Neuronal stem cell (in vitro differentiated cells): Measurements from ENCODE around the gene CD14.
A peak's percentile ranks its signal among the peaks of the same experiment; 100 is the strongest.
"Not testable (repeated sequence)": the region's sequence is repeated elsewhere in the genome, so short reads cannot be mapped to it uniquely, and the experiment has no call there.

Experiments
- DNase-seq: peaks from one replicate; pipeline ENCODE4 v3.0.0-alpha.2; 2013; ENCODE audit warnings: low spot score
- H2AFZ ChIP-seq: one replicate; pipeline ENCODE4 v1.6.1; 2013; ENCODE audit warnings: mild to moderate bottlenecking, low read length, inconsistent platforms
- H2AK5ac ChIP-seq: 2 replicates; pipeline ENCODE4 v1.6.1; 2013; ENCODE audit warnings: low read depth, mild to moderate bottlenecking, inconsistent platforms, low read length, moderate library complexity, mixed read lengths
- H2BK120ac ChIP-seq: 2 replicates; pipeline ENCODE4 v1.6.1; 2013; ENCODE audit warnings: low read depth, mild to moderate bottlenecking, inconsistent platforms, low read length, moderate library complexity, mixed read lengths
- H2BK12ac ChIP-seq: one replicate; pipeline ENCODE4 v1.6.1; 2013; ENCODE audit warnings: low read length, inconsistent platforms
- H2BK15ac ChIP-seq: 2 replicates; pipeline ENCODE4 v1.6.1; 2013; ENCODE audit warnings: mild to moderate bottlenecking, low read length, inconsistent platforms, mixed read lengths
- H2BK5ac ChIP-seq: one replicate; pipeline ENCODE4 v1.6.1; 2013; ENCODE audit warnings: inconsistent platforms, mild to moderate bottlenecking, low read length, moderate library complexity
- H3K14ac ChIP-seq: one replicate; pipeline ENCODE4 v1.6.1; 2013; ENCODE audit warnings: low read length, inconsistent platforms
- H3K18ac ChIP-seq: 2 replicates; pipeline ENCODE4 v1.6.1; 2013; ENCODE audit warnings: low read length, inconsistent platforms
- H3K23ac ChIP-seq: 2 replicates; pipeline ENCODE4 v1.6.1; 2013; ENCODE audit warnings: low read depth, mild to moderate bottlenecking, mixed read lengths, low read length, inconsistent platforms; ENCODE audit not compliant: poor library complexity
- H3K27ac ChIP-seq: replicated peaks from 3 replicates; pipeline ENCODE4 v1.5.1; 2013; ENCODE audit warnings: low read length, inconsistent platforms
- H3K27me3 ChIP-seq, 3 experiments: 2 replicates each; pipeline ENCODE4 v1.6.1; 2013; ENCODE audit warnings: low read length in 3 of 3, mild to moderate bottlenecking in 2 of 3, inconsistent platforms in 1 of 3, low read depth in 1 of 3, mixed read lengths in 1 of 3, moderate library complexity in 1 of 3; ENCODE audit not compliant: control insufficient read depth in 3 of 3, insufficient read depth in 3 of 3
- H3K36me3 ChIP-seq, 2 donors: replicated peaks in 1 of 2; 2 replicates each; pipeline ENCODE4 v1.6.1; 2013; ENCODE audit warnings: low read length in 2 of 2; ENCODE audit not compliant: control insufficient read depth in 2 of 2, insufficient read depth in 2 of 2
- H3K4ac ChIP-seq: 2 replicates; pipeline ENCODE4 v1.6.1; 2013; ENCODE audit warnings: inconsistent platforms, mild to moderate bottlenecking, low read length, moderate library complexity
- H3K4me1 ChIP-seq, 2 donors: 1 replicate in 1 of 2; 2 replicates in 1 of 2; pipeline ENCODE4 v1.6.1; 2013; ENCODE audit warnings: low read length in 2 of 2, low read depth in 1 of 2; ENCODE audit not compliant: control insufficient read depth in 2 of 2, insufficient read depth in 1 of 2
- H3K4me2 ChIP-seq: one replicate; pipeline ENCODE4 v1.6.1; 2013; ENCODE audit warnings: mild to moderate bottlenecking, low read length, inconsistent platforms; ENCODE audit not compliant: insufficient read depth, poor library complexity, severe bottlenecking
- H3K4me3 ChIP-seq, 2 donors: 2 replicates each; pipeline ENCODE4 v1.5.1; 2013; ENCODE audit warnings: low read length in 2 of 2, mild to moderate bottlenecking in 2 of 2, inconsistent platforms in 1 of 2, moderate library complexity in 1 of 2
- H3K79me1 ChIP-seq: one replicate; pipeline ENCODE4 v1.6.1; 2013; ENCODE audit warnings: low read depth, mild to moderate bottlenecking, inconsistent platforms, low read length, moderate library complexity
- H3K9ac ChIP-seq: one replicate; pipeline ENCODE4 v1.6.1; 2013; ENCODE audit warnings: mild to moderate bottlenecking, low read depth, low read length, inconsistent platforms; ENCODE audit not compliant: poor library complexity
- H3K9me3 ChIP-seq, 2 donors: replicated peaks in 1 of 2; 2 replicates each; pipeline versions ENCODE3 to v1.6.1; 2013; ENCODE audit warnings: low read length in 2 of 2, mild to moderate bottlenecking in 2 of 2, inconsistent platforms in 1 of 2, low read depth in 1 of 2, mixed read lengths in 1 of 2, moderate library complexity in 1 of 2; ENCODE audit not compliant: control insufficient read depth in 2 of 2, insufficient read depth in 1 of 2
- H4K8ac ChIP-seq: one replicate; pipeline ENCODE4 v1.6.1; 2013; ENCODE audit warnings: low read depth, mild to moderate bottlenecking, inconsistent platforms, low read length, moderate library complexity
- H4K91ac ChIP-seq: one replicate; pipeline ENCODE4 v1.6.1; 2013; ENCODE audit warnings: low read length, low read depth, mild to moderate bottlenecking, inconsistent platforms; ENCODE audit not compliant: poor library complexity
- WGBS, 2 donors: extraction: QIAGEN DNeasy Blood & Tissue Kit; methylation state at CpG; one replicate each; pipeline ENCODE4 v1.1.7; 2013; ENCODE audit warnings: missing lambda C conversion rate in 2 of 2, mixed read lengths in 1 of 2; ENCODE audit not compliant: insufficient read length in 2 of 2, insufficient replicate concordance in 1 of 2; ENCODE audit errors: extremely low coverage in 2 of 2; 5-methylcytosine and 5-hydroxymethylcytosine counted together

The CD14 gene

GRCh38 chr5:140594169-140594568, 38.8 kb downstream of the CD14 start:
- Histone ChIP-seq H3K27me3 (peaks cover 0 to 9% (median 0%) of the 10 kb centered on the region in 3 experiments), H2BK15ac (no peak overlapping the region), H3K18ac (no peak overlapping the region), H2BK120ac (no peak overlapping the region), H3K79me1 (no peaks in the 10 kb centered on the region), H3K36me3 (no peaks in the 10 kb centered on the region), H3K4me3 (peak overlapping the region in 1 of 2 donors; percentile 64), H4K8ac (no peak overlapping the region), H3K14ac (no peak overlapping the region), H3K4me1 (peaks cover 0 to 1% of the 10 kb centered on the region in 2 donors), H3K27ac (no peak overlapping the region), H3K4me2 (no peak overlapping the region), H3K9me3 (no peaks in the 10 kb centered on the region), H4K91ac (no peak overlapping the region), H3K23ac (no peak overlapping the region), H2BK5ac (no peak overlapping the region), H2AK5ac (peak overlapping the region; percentile 56), H3K4ac (no peak overlapping the region), H3K9ac (peak overlapping the region; percentile 3), H2AFZ (no peak overlapping the region), H2BK12ac (no peak overlapping the region)
- DNase-seq = no peak
- no CpG with 5 or more reads among the region's 6 CpGs for whole genome bisulfite sequencing, 2 donors

DNA sequence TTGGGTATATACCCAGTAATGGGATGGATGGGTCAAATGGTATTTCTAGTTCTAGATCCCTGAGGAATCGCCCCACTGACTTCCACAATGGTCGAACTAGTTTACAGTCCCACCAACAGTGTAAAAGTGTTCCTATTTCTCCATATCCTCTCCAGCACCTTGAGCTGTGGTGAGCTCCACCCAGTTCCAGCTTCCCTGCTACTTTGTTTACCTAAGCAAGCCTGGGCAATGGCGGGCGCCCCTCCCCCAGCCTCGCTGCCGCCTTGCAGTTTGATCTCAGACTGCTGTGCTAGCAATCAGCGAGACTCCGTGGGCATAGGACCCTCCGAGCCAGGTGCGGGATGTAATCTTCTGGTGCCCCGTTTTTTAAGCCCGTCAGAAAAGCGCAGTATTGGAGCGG, 39.9 kb downstream of the CD14 start:
- not testable (repeated sequence) for H3K27me3 ChIP-seq, H3K18ac ChIP-seq, H3K79me1 ChIP-seq, H4K91ac ChIP-seq, H4K8ac ChIP-seq, H2BK5ac ChIP-seq, H3K4ac ChIP-seq, H3K9me3 ChIP-seq, H3K14ac ChIP-seq, H3K27ac ChIP-seq, H2BK15ac ChIP-seq, DNase-seq, H3K4me1 ChIP-seq, H2BK12ac ChIP-seq, H3K23ac ChIP-seq, H2BK120ac ChIP-seq, H3K4me3 ChIP-seq, H2AK5ac ChIP-seq, H3K36me3 ChIP-seq, H3K9ac ChIP-seq, H2AFZ ChIP-seq, H3K4me2 ChIP-seq
- WGBS, 2 donors = no CpG with 5 or more reads among the region's 14 CpGs

DNA sequence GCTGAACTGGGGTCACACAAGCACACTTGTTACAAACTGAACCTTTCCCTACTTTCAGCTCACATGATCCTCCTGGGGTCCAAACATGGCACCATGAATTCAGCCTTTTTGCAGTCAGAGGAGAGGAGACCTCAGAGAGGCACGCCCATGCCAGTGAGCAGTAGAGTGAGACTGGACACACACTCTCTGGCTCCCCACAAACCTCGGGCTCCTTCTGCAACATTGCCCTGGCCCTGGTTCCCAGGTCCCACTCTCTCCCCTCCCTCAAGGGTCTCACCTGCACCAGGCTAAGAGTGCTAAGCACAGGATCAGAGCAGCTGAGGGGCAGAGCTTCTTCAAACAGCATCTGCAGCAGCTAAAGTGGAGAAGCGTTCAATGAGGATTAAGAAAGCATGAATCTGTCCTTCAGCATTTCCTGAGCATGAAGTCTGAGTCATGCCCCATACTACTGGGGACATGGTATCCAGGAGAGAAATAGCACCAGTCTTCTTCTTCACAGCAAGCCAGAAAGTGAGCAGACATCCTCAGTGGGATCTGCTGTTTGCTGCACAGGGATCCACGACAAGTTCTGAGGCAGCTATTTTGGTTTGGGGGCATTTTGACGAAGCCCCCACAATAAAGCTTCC, 41.1 kb downstream of the CD14 start:
- H3K4me1 ChIP-seq = peaks cover 0 to 1% of the 10 kb centered on the region in 2 donors
- no peak overlapping the region for H3K9ac ChIP-seq
- no peaks in the 10 kb centered on the region for H3K9me3 ChIP-seq
- H2BK15ac ChIP-seq = no peak overlapping the region
- no peak overlapping the region for H3K27ac ChIP-seq
- H2BK12ac ChIP-seq = no peak overlapping the region
- H3K4me2 ChIP-seq = no peak overlapping the region
- H3K4me3 ChIP-seq = no peak overlapping the region
- H2BK5ac ChIP-seq = no peak overlapping the region
- H4K91ac ChIP-seq = no peak overlapping the region
- WGBS, 2 donors = no CpG with 5 or more reads among the region's 5 CpGs
- no peak overlapping the region for H3K4ac ChIP-seq
- peaks cover 0 to 7% (median 0%) of the 10 kb centered on the region in 3 experiments for H3K27me3 ChIP-seq
- H3K23ac ChIP-seq = no peak overlapping the region
- H2AFZ ChIP-seq = peak overlapping the region; percentile 8
- H4K8ac ChIP-seq = no peak overlapping the region
- no peaks in the 10 kb centered on the region for H3K79me1 ChIP-seq
- H3K36me3 ChIP-seq = no peaks in the 10 kb centered on the region
- DNase-seq = no peak
- peak overlapping the region; percentile 35 for H3K18ac ChIP-seq
- no peak overlapping the region for H2AK5ac ChIP-seq
- peak overlapping the region; percentile 71 for H3K14ac ChIP-seq
- H2BK120ac ChIP-seq = no peak overlapping the region

GRCh38 chr5:140590861-140591260, 42.1 kb downstream of the CD14 start:
- Histone ChIP-seq H3K4ac (no peak overlapping the region), H2AFZ (no peak overlapping the region), H3K79me1 (no peaks in the 10 kb centered on the region), H3K9ac (no peak overlapping the region), H3K18ac (peak overlapping the region; percentile 57), H2BK120ac (no peak overlapping the region), H2BK15ac (no peak overlapping the region), H3K4me1 (peaks cover 0 to 1% of the 10 kb centered on the region in 2 donors), H3K4me3 (peak overlapping the region in 1 of 2 donors; percentile 60), H3K27ac (no peak overlapping the region), H3K27me3 (peaks cover 0 to 7% (median 0%) of the 10 kb centered on the region in 3 experiments), H3K14ac (no peak overlapping the region), H3K23ac (no peak overlapping the region), H3K4me2 (no peak overlapping the region), H3K36me3 (no peaks in the 10 kb centered on the region), H4K91ac (no peak overlapping the region), H2BK5ac (no peak overlapping the region), H4K8ac (no peak overlapping the region), H3K9me3 (no peaks in the 10 kb centered on the region), H2BK12ac (no peak overlapping the region), H2AK5ac (no peak overlapping the region)
- no peak for DNase-seq
- WGBS, 2 donors = no CpG with 5 or more reads among the region's 7 CpGs
